ENCODE results near the gene LARP6. TPM values are rescaled to one million over a fixed set of nuclear protein-coding genes. Genes with fewer than 3 reads are reported as not detected.

The LARP6 gene
- polyA plus RNA-seq, 1 donor (not counting 4 experiments of a cell fraction or from before 2014, with no cell fraction given), result 66.1 TPM

DNA sequence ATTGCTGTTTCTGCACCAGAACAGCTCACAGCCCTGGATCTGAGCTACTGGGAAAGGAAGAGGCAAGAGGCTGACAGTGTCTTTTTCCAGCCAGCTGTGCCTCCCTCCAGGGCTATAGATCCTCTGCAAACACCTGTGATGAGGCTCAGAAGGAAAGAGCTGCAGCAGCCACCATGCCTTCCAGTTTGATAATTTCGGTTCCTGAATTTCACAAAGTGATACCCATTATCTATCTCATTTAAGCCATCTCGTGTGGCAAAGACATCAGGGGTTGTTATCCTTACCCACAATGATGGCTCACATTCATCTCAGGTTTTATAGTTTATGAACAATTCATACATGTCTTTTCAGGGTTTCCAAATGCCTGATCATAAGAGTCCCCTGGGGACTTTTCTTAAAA is 1.8 kb upstream of the LARP6 start:
- Histone ChIP-seq H4K20me1 (ENCODE audit: control insufficient read depth, extremely low read depth, insufficient read depth, low read length) (no peaks in the 10 kb centered on the region), H3K4me2 (ENCODE audit: control insufficient read depth, extremely low read depth, insufficient read depth, low read depth, low read length) (no peak overlapping the region), H3K27me3 (ENCODE audit: control insufficient read depth, extremely low read depth, insufficient read depth, low read length) (no peaks in the 10 kb centered on the region), H3K79me2 (ENCODE audit: control insufficient read depth, insufficient read depth, low read length) (peaks cover 5% of the 10 kb centered on the region), H3K9ac (ENCODE audit: control insufficient read depth, extremely low read depth, insufficient read depth, low read length) (no peak overlapping the region), H3K9me3 (ENCODE audit: control insufficient read depth, low read depth, low read length) (no peaks in the 10 kb centered on the region), H3K36me3 (ENCODE audit: control insufficient read depth in 2 of 2, extremely low read depth in 1 of 2, insufficient read depth in 2 of 2, low read length in 2 of 2) (peaks cover 5 to 6% of the 10 kb centered on the region in 2 experiments), H3K27ac (ENCODE audit: control insufficient read depth, insufficient read depth, low read length) (no peak overlapping the region), H3K4me1 (ENCODE audit: control insufficient read depth, extremely low read depth, insufficient read depth, low read length) (peaks cover 36% of the 10 kb centered on the region), H3K4me3 (ENCODE audit: control insufficient read depth in 2 of 3, extremely low read depth in 1 of 3, insufficient read depth in 2 of 3, low read depth in 1 of 3, low read length in 3 of 3) (no peak overlapping the region), H3K9me1 (ENCODE audit: control insufficient read depth, extremely low read depth, insufficient read depth, low read length) (no peaks in the 10 kb centered on the region), H2AFZ (ENCODE audit: control insufficient read depth, low read length) (no peak overlapping the region)
- no peak for FAIRE-seq
- DNase-seq (ENCODE audit: low read depth, low spot score), result no peak
- dilution Hi-C loops (cut with MboI; ENCODE audit: extremely low pct_ligation_motif_present, low sequenced_read_pairs), result no loop called here
- TF ChIP-seq EZH2 (IDR thresholded peaks at IDR 0.05; ENCODE audit: low read length), result no peak
- TF ChIP-seq, protein P1, sequence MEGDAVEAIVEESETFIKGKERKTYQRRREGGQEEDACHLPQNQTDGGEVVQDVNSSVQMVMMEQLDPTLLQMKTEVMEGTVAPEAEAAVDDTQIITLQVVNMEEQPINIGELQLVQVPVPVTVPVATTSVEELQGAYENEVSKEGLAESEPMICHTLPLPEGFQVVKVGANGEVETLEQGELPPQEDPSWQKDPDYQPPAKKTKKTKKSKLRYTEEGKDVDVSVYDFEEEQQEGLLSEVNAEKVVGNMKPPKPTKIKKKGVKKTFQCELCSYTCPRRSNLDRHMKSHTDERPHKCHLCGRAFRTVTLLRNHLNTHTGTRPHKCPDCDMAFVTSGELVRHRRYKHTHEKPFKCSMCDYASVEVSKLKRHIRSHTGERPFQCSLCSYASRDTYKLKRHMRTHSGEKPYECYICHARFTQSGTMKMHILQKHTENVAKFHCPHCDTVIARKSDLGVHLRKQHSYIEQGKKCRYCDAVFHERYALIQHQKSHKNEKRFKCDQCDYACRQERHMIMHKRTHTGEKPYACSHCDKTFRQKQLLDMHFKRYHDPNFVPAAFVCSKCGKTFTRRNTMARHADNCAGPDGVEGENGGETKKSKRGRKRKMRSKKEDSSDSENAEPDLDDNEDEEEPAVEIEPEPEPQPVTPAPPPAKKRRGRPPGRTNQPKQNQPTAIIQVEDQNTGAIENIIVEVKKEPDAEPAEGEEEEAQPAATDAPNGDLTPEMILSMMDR (optimal IDR thresholded peaks at IDR 0.05 in 1 of 3, IDR thresholded peaks at IDR 0.05 in 1 of 3, conservative IDR thresholded peaks at IDR 0.05 in 1 of 3; ENCODE audit: extremely low read depth in 1 of 3, insufficient read depth in 2 of 3, low read length in 3 of 3), result no peak

DNA sequence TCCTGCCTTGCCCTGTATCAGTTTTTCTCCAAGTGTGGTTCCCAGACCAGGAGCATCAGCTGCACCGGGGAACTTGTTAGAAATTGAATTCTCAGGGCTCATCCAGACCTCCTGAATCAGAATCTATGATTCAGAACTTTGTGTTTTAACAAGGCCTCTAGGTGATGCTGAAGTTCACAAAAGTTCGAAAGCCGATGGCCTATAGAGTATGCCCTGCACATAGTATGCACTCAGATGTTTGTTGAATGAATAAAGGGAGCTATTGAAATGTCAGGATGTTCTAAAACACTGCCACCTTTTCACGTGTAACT is 664 bp upstream of the LARP6 start:
- dilution Hi-C loops (cut with MboI; ENCODE audit: extremely low pct_ligation_motif_present, low sequenced_read_pairs), result no loop called here
- FAIRE-seq, result peak; percentile 63

More for the DNA sequence above, 664 bp upstream of the LARP6 start:
- peak overlapping the region; percentile 58 to 65 (median 60) for H3K4me3 ChIP-seq (ENCODE audit: control insufficient read depth in 2 of 3, extremely low read depth in 1 of 3, insufficient read depth in 2 of 3, low read depth in 1 of 3, low read length in 3 of 3)
- H3K36me3 ChIP-seq (ENCODE audit: control insufficient read depth in 2 of 2, extremely low read depth in 1 of 2, insufficient read depth in 2 of 2, low read length in 2 of 2), result peaks cover 6 to 7% of the 10 kb centered on the region in 2 experiments
- no peaks in the 10 kb centered on the region for H3K9me3 ChIP-seq (ENCODE audit: control insufficient read depth, low read depth, low read length)
- H3K4me2 ChIP-seq (ENCODE audit: control insufficient read depth, extremely low read depth, insufficient read depth, low read depth, low read length), result peak overlapping the region; percentile 61
- no peak for DNase-seq (ENCODE audit: low read depth, low spot score)
- H2AFZ ChIP-seq (ENCODE audit: control insufficient read depth, low read length), result peak overlapping the region; percentile 84
- H3K9me1 ChIP-seq (ENCODE audit: control insufficient read depth, extremely low read depth, insufficient read depth, low read length), result no peaks in the 10 kb centered on the region
- peak overlapping the region; percentile 92 for H3K9ac ChIP-seq (ENCODE audit: control insufficient read depth, extremely low read depth, insufficient read depth, low read length)
- peaks cover 5% of the 10 kb centered on the region for H3K79me2 ChIP-seq (ENCODE audit: control insufficient read depth, insufficient read depth, low read length)
- no peaks in the 10 kb centered on the region for H3K27me3 ChIP-seq (ENCODE audit: control insufficient read depth, extremely low read depth, insufficient read depth, low read length)
- peaks cover 36% of the 10 kb centered on the region for H3K4me1 ChIP-seq (ENCODE audit: control insufficient read depth, extremely low read depth, insufficient read depth, low read length)
- H4K20me1 ChIP-seq (ENCODE audit: control insufficient read depth, extremely low read depth, insufficient read depth, low read length), result no peaks in the 10 kb centered on the region
- peak overlapping the region; percentile 66 for H3K27ac ChIP-seq (ENCODE audit: control insufficient read depth, insufficient read depth, low read length)
- TF ChIP-seq, protein P1 (optimal IDR thresholded peaks at IDR 0.05 in 1 of 3, IDR thresholded peaks at IDR 0.05 in 1 of 3, conservative IDR thresholded peaks at IDR 0.05 in 1 of 3; ENCODE audit: extremely low read depth in 1 of 3, insufficient read depth in 2 of 3, low read length in 3 of 3), result peak in 1 of 3 experiments; percentile 29
- TF ChIP-seq EZH2 (IDR thresholded peaks at IDR 0.05; ENCODE audit: low read length), result no peak

All from keratinocyte (primary cell).